ENCODE results near the gene CCDC149.

Gene CCDC149

DNA sequence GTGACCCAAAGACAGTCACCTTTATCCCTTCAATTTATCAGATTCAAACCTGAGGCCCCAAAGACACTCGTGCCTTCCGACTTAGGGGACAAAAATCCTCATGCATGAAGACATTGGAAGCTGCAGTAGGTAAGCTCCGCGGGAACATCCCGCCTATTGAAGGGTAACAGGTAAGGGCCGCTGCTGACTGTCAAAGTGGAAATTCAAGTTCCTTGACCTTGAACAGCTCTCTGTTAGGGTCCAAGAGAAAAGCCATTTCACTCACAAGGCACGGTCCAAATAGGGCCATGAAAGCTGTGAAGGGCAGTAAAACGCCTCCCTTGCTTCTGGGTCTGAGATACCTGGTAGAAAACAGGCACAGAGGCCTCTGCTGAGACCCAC is 34.2 kb downstream of the CCDC149 start:
- no peak overlapping the region for H3K4me3 Mint-ChIP-seq
- no peaks in the 10 kb centered on the region for H3K36me3 Mint-ChIP-seq
- CTCF ChIA-PET, result no interaction called here
- H3K4me1 Mint-ChIP-seq, result no peaks in the 10 kb centered on the region
- H3K27me3 Mint-ChIP-seq, result no peaks in the 10 kb centered on the region
- H3K9me3 Mint-ChIP-seq, result no peaks in the 10 kb centered on the region
- no peak overlapping the region for H3K27ac Mint-ChIP-seq
- no peak for DNase-seq

DNA sequence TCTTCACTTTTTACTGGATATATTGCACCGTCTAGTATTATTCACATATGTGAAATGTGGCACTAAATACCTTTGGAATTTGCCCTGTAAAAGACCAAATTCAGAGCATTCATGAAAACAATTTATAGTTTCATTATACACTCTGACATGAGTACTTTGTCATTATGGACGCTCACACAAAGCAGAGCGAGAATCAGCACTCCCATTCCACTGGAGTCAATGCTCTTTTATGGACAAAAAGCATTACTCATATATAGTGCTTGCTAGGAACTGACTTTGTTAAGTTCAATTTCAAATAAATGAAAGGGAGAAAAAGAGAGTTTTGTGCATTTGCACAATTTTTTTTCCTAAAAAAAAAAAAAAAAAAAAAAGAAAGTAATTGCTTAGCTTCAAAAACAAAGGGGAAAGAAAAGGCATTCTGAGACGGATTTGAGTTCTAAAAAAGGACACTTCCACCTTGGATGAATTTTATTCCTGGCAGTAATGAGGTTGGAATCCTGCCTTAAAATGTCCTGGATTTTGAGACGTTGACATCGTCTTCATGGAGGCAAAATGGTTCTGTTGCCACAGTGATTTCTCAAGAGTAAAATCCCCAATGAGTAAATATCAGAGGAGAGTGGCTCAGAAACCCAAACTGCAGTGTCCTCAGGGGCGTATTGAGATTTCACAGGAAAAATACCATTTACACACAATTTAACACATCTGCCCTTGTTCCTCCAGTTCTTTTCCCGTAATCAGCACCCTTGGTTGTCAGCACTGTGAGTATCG is 34.8 kb downstream of the CCDC149 start:
- Mint-ChIP-seq H3K27ac (no peak overlapping the region), H3K9me3 (no peaks in the 10 kb centered on the region), H3K4me3 (no peak overlapping the region), H3K27me3 (no peaks in the 10 kb centered on the region), H3K36me3 (no peaks in the 10 kb centered on the region), H3K4me1 (no peaks in the 10 kb centered on the region)
- CTCF ChIA-PET, result no interaction called here
- DNase-seq, result no peak

DNA sequence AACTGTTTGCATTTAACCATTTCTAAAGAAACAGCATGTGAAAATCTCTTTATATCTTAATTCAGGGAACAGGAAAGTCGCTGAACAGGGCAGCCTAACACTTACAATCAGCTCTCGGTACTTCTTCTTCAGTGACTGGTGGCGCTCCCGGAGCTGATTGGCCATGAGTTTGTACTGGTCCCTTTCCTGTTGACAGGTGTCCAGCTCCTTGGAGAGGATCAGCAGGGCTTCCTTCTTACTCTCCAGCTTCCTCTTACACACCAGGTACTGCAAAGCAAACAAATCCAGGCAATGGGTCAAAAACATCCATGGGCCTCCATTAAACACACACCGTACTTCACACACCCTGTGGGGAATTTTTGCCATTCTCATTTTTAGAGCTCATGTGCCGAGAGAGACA is 36.4 kb downstream of the CCDC149 start:
- no peak for DNase-seq
- no peaks in the 10 kb centered on the region for H3K9me3 Mint-ChIP-seq
- H3K27ac Mint-ChIP-seq, result no peak overlapping the region
- no peaks in the 10 kb centered on the region for H3K36me3 Mint-ChIP-seq
- no peak overlapping the region for H3K4me3 Mint-ChIP-seq
- no peaks in the 10 kb centered on the region for H3K4me1 Mint-ChIP-seq
- no peaks in the 10 kb centered on the region for H3K27me3 Mint-ChIP-seq
- CTCF ChIA-PET, result no interaction called here

DNA sequence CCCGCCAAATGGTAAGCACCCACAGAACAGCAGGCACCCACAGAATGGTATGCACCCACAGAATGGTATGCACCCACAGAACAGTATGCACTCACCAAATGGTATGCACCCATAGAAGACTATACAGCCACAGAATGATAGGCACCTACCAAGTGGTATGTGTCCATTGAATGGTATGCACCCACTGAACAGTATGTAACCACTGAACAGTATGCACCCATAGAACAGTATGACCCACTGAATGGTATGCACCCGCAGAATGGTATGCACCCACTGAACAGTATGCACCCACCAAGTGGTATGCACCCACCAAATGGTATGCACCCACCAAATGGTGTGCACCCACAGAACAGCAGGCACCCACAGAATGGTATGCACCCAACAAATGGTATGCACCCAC is 40.1 kb downstream of the CCDC149 start:
- H3K27me3 Mint-ChIP-seq, result no peaks in the 10 kb centered on the region
- H3K4me1 Mint-ChIP-seq, result no peaks in the 10 kb centered on the region
- no peak overlapping the region for H3K4me3 Mint-ChIP-seq
- no peaks in the 10 kb centered on the region for H3K9me3 Mint-ChIP-seq
- DNase-seq, result no peak
- no peaks in the 10 kb centered on the region for H3K36me3 Mint-ChIP-seq
- CTCF ChIA-PET, result no interaction called here
- no peak overlapping the region for H3K27ac Mint-ChIP-seq

DNA sequence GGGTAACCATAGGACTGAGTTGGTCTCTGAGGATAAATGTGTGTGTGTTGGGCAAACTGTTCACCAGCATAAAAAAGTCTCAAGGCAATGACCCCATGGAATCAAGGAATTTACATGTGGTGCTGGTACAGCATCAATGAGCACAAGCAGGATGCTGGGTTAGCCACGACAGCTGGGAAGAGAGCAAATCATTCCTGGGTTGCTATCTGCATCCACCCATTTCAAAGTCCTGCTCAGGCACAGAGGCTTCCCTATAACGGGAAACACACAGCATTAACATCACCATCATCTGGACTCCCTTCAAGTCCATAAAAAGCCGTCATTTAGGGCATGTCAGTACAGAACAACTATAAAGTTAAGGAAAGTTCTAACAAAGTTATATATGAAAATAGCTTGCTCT is 41.6 kb downstream of the CCDC149 start:
- H3K4me3 Mint-ChIP-seq, result no peak overlapping the region
- no peak overlapping the region for H3K27ac Mint-ChIP-seq
- no peaks in the 10 kb centered on the region for H3K4me1 Mint-ChIP-seq
- DNase-seq, result no peak
- CTCF ChIA-PET, result no interaction called here
- no peaks in the 10 kb centered on the region for H3K9me3 Mint-ChIP-seq
- H3K36me3 Mint-ChIP-seq, result no peaks in the 10 kb centered on the region
- H3K27me3 Mint-ChIP-seq, result no peaks in the 10 kb centered on the region

DNA sequence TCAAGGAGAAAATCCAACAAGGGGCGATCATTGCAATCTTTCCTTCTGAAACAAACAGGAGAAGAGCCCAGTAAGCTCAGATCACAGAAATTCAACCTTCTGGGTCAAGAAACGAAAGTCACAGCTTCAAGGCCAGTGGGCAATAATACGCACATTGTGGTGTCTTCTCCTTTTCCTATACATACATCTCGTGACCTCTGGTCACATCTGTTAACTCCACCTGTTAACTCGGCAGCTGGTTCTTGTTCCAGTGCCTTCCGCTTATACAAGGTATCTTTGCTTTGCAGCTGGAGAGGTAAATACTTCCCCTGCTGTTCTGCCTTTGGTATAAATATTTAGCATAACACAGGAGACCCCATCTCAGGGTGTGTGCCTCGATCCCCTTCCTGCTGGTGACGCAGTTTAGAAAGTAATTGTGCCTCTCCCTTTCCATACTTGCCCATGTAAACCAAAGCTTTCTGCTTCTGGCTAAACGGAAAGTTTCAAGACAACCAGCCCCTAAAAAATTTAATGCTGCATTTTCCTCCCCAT is 45.0 kb downstream of the CCDC149 start:
- Mint-ChIP-seq H3K9me3 (peaks cover 8% of the 10 kb centered on the region), H3K4me3 (no peak overlapping the region), H3K4me1 (no peaks in the 10 kb centered on the region), H3K27ac (no peak overlapping the region), H3K27me3 (no peaks in the 10 kb centered on the region), H3K36me3 (no peaks in the 10 kb centered on the region)
- DNase-seq, result no peak
- CTCF ChIA-PET, result no interaction called here

DNA sequence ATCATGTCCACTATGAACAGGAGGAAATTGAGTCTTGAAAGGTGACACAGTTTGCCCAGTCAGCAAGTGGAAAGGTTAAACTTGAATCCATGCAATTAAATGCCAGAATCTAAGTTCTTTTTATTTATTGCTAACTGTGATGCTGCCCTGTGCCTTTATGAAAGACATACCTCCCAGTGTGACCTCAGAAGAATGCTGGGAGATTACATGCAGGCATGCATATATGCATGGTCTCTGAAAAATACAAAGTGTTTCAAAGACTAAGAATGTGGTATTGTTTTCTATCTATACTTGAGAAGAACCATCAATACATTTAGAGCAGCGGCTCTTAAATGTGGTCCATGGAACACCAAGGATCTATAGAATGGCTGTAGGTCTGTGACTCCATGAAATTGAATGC is 45.6 kb downstream of the CCDC149 start:
- no peaks in the 10 kb centered on the region for H3K27me3 Mint-ChIP-seq

DNA sequence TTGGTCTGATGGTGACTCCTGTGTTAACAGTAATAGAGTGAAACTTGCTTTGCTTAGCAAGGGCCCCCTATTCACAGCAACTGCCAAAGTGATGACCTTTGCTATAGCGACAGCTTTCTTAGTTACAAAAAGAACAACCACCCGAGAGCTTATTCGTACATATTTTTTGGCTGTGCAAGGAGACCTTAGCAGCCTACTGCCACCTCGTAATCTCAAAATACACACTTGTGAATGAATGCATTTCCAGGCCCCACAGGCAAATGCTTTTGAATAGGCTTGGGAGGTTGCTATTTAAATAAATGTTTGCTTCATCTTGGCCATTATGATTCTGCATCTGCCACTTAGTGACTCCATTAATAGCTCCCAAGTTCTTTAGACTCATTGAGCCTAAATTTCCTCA is 47.4 kb downstream of the CCDC149 start:
- no peak for DNase-seq
- no peaks in the 10 kb centered on the region for H3K27me3 Mint-ChIP-seq
- H3K4me3 Mint-ChIP-seq, result no peak overlapping the region
- CTCF ChIA-PET, result no interaction called here
- peaks cover 11% of the 10 kb centered on the region for H3K9me3 Mint-ChIP-seq
- no peak overlapping the region for H3K27ac Mint-ChIP-seq
- H3K4me1 Mint-ChIP-seq, result no peaks in the 10 kb centered on the region
- H3K36me3 Mint-ChIP-seq, result no peaks in the 10 kb centered on the region

More for the DNA sequence above, 45.6 kb downstream of the CCDC149 start:
- Mint-ChIP-seq H3K36me3 (no peaks in the 10 kb centered on the region), H3K4me3 (no peak overlapping the region), H3K9me3 (peaks cover 11% of the 10 kb centered on the region), H3K4me1 (no peaks in the 10 kb centered on the region), H3K27ac (no peak overlapping the region)
- CTCF ChIA-PET, result no interaction called here
- no peak for DNase-seq

DNA sequence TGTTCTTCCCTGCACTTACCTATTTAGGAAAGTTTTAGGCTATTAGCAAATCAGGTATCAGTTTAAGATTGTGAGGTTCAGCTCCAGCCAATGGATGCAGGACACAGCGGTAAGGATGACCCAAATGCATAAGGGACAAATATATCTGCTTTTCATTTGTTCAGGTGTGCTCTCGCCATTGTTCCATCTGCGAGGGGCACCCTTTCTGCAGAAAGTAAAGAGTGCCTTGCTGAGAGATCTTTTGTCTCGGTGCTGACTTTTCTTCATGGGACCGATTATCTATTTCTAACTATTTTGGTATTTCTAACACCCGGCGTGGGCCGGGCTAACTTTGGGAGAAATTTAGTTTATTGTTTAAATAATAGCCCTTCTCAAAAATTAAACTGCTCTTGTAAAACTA is 49.0 kb downstream of the CCDC149 start:
- no peaks in the 10 kb centered on the region for H3K4me1 Mint-ChIP-seq
- CTCF ChIA-PET, result no interaction called here
- H3K36me3 Mint-ChIP-seq, result no peaks in the 10 kb centered on the region
- no peak overlapping the region for H3K27ac Mint-ChIP-seq
- H3K9me3 Mint-ChIP-seq, result peaks cover 11% of the 10 kb centered on the region
- DNase-seq, result no peak
- H3K4me3 Mint-ChIP-seq, result no peak overlapping the region
- H3K27me3 Mint-ChIP-seq, result no peaks in the 10 kb centered on the region

DNA sequence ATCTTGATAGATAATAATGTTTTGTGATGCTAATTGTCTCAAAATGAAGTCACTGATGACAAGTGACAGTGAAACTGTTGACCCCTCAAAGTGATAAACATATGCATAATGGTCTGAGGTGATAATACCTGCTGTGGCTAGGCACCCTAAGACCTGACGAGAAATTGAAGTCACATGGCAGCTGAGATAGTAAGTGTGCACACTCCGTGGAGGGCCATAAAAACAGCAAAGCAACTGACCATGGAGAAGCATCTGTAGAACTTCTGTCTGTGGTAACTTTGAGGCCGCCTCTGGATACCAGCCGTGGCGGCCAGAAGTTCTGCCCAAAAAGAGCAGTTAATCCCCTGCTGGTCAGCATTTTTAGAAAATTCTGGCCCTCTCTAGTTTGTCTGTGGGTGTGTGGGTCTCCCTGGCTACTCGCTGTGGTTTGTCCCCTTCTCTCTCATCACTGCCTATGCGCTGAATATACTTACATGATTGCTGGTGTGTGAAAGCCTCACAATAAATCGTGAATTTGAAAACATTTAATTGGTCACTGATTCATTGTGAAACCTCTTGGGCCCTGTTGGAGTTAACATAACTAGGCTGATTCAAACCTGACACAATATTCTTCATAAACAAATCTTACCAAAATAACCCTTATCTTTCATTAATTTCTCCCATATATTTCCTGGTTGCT is 50.6 kb downstream of the CCDC149 start:
- no peaks in the 10 kb centered on the region for H3K4me1 Mint-ChIP-seq
- H3K4me3 Mint-ChIP-seq, result no peak overlapping the region
- no peak overlapping the region for H3K27ac Mint-ChIP-seq
- peaks cover 11% of the 10 kb centered on the region for H3K9me3 Mint-ChIP-seq
- CTCF ChIA-PET, result no interaction called here
- DNase-seq, result no peak
- H3K27me3 Mint-ChIP-seq, result no peaks in the 10 kb centered on the region
- no peaks in the 10 kb centered on the region for H3K36me3 Mint-ChIP-seq

DNA sequence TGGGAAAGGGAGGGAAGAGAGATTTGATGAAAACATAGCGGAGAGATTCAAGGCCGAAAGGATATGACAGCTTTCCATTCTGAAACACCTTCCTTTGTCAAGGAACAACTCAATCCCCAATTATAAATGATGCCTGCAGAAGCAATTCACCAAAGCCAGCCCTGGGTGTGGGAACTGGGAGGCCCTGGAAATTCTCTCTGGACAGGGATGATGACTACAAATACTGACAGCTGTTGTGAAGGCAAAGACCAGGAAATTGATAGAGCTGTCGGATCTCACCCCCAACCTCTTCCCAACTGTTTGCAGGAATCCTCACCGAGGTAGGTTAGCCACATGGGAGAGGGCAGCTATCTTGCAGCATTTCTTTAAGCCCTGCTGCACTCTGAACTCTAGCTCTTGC is 54.3 kb downstream of the CCDC149 start:
- Mint-ChIP-seq H3K4me3 (no peak overlapping the region), H3K36me3 (no peaks in the 10 kb centered on the region), H3K27ac (no peak overlapping the region), H3K27me3 (no peaks in the 10 kb centered on the region), H3K4me1 (no peaks in the 10 kb centered on the region), H3K9me3 (peaks cover 5% of the 10 kb centered on the region)
- CTCF ChIA-PET, result no interaction called here
- no peak for DNase-seq

DNA sequence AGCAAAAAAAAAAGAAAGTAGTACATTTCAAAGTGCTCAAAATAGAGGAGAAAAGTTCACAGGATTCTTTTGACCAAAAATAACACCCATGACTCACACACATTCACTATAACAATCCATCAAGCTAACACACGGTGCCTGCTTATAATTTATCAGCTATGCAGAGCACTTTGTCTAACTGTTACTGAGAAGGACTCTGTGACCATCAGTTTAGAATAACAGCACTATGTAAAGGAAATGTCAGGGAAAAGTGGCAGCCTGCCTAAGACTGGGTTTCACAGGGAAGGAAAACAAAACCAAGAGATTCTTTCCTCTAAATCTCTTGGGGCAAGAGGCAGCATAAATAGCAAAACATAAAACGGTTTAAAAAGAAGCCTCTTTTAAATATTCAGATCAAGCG is 54.8 kb downstream of the CCDC149 start:
- peaks cover 3% of the 10 kb centered on the region for H3K9me3 Mint-ChIP-seq
- no peak for DNase-seq
- H3K27me3 Mint-ChIP-seq, result no peaks in the 10 kb centered on the region
- H3K4me1 Mint-ChIP-seq, result no peaks in the 10 kb centered on the region
- H3K27ac Mint-ChIP-seq, result no peak overlapping the region
- no peaks in the 10 kb centered on the region for H3K36me3 Mint-ChIP-seq
- CTCF ChIA-PET, result no interaction called here
- no peak overlapping the region for H3K4me3 Mint-ChIP-seq

DNA sequence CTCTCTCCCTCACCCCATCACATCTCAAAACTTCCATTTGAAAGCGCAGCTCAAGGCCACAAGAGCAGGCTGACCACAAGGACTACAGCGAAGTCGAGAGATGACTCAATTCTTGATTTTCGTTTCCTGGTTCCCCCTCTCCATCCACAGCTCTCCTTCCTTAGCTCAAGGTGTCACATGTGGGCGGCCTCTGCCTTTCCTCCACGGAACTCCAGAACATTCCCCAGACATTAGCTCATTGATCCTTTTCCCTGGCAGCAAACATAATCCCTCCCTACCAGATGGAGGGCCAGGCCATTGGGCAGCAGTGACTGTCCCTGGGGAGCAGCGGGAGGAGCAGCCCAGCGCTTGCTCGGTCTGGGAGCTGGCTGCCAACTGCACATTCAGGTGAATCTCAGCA is 56.3 kb downstream of the CCDC149 start:
- H3K36me3 Mint-ChIP-seq, result no peaks in the 10 kb centered on the region
- no peaks in the 10 kb centered on the region for H3K9me3 Mint-ChIP-seq
- no peak overlapping the region for H3K4me3 Mint-ChIP-seq
- no peak overlapping the region for H3K27ac Mint-ChIP-seq
- H3K27me3 Mint-ChIP-seq, result no peaks in the 10 kb centered on the region
- no peak for DNase-seq
- CTCF ChIA-PET, result interaction anchor here (0.6 kb wide), 1 partner anchor 13 kb away, joined by 4 read pairs; no protein-coding TSS in a partner anchor
- no peaks in the 10 kb centered on the region for H3K4me1 Mint-ChIP-seq

DNA sequence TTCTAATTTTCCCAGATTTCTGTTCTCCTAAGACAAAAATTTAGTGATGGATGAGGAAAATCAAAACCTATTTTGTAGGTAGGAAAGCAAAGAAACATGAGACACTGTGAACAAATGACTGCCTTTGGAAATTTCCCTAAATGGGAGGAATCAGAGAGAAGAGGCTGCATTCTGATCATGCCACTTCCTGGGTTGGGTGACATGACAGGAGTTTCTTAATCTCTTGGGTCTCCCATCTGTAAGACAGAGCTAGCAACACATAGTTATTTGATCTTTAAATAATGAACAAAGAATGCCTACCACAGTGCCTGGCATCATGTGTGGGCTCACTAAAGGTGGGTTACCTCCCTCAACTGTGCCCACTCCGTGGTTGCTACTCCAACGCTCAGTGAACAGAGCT is 57.1 kb downstream of the CCDC149 start:
- Mint-ChIP-seq H3K4me1 (no peaks in the 10 kb centered on the region), H3K27me3 (no peaks in the 10 kb centered on the region), H3K36me3 (no peaks in the 10 kb centered on the region), H3K27ac (no peak overlapping the region), H3K9me3 (no peaks in the 10 kb centered on the region), H3K4me3 (no peak overlapping the region)
- CTCF ChIA-PET, result interaction anchor here (0.6 kb wide), 1 partner anchor 193 kb away, joined by 3 read pairs; no protein-coding TSS in a partner anchor
- no peak for DNase-seq

DNA sequence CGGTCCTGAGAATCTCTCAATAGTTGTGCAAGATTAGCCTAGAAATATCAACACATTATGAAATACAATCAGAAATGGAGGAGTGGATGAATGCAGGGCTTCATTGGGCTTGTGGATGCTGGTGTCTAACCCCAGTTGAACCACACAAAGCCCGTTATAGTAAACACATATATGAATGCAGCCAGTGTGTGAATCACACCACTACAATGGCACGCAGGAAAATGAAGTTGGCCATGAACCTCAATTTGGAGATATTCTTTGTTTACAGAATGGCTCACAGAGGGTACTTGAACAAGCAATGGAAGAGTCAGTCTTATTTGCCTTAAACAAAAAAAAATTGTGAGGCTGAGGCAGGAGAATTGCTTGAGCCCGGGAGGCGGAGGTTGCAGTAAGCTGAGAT is 59.7 kb downstream of the CCDC149 start:
- CTCF ChIA-PET, result no interaction called here
- Mint-ChIP-seq H3K27me3 (no peaks in the 10 kb centered on the region), H3K27ac (no peak overlapping the region), H3K4me1 (no peaks in the 10 kb centered on the region), H3K9me3 (no peaks in the 10 kb centered on the region), H3K36me3 (no peaks in the 10 kb centered on the region), H3K4me3 (no peak overlapping the region)
- DNase-seq, result no peak

Data from activated naive CD4-positive, alpha-beta T cell treated with anti-CD3 and anti-CD28 coated beads, Interleukin-2, amount 10 ng/mL, durations not matched to agents 7 days and 5 days (primary cell).